GM23338 (cell line): ENCODE data around the gene LIN54. TPM values are rescaled to one million over a fixed set of nuclear protein-coding genes. Genes with fewer than 3 reads are reported as not detected.

Experiments
- ATAC-seq: fragments of 200-7000 bp; cut with Tn5 transposase; 3 replicates; pipeline ENCODE4 v1.9.1; 2020
- DNase-seq: peaks from one replicate; pipeline ENCODE4 v3.0.0-alpha.2; 2015; ENCODE audit warnings: low spot score
- H2AFZ ChIP-seq: fragments of 200-600 bp; sonication (generic); 2 replicates; pipeline ENCODE4 v1.8.0; 2016; ENCODE audit warnings: antibody characterized with exemption, mild to moderate bottlenecking, moderate library complexity
- H3F3A ChIP-seq: fragments of 200-600 bp; sonication (generic); replicated peaks from 2 replicates; pipeline ENCODE4 v1.8.0; 2017; ENCODE audit warnings: antibody characterized with exemption, mixed run types, low read depth
- H3K27ac ChIP-seq: fragments of 200-600 bp; sonication (generic); 2 replicates; pipeline ENCODE4 v1.6.1; 2016; ENCODE audit warnings: low read depth
- H3K27me3 ChIP-seq: fragments of 200-600 bp; sonication (generic); 2 replicates; pipeline ENCODE4 v1.8.0; 2016; ENCODE audit warnings: mild to moderate bottlenecking, mixed run types, moderate library complexity; ENCODE audit not compliant: insufficient read depth
- H3K36me3 ChIP-seq: fragments of 200-600 bp; sonication (generic); 2 replicates; pipeline ENCODE4 v1.8.0; 2016; ENCODE audit warnings: mild to moderate bottlenecking; ENCODE audit not compliant: insufficient read depth
- H3K4me1 ChIP-seq: fragments of 200-600 bp; sonication (generic); 2 replicates; pipeline ENCODE4 v1.8.0; 2016; ENCODE audit warnings: mild to moderate bottlenecking, moderate library complexity; ENCODE audit not compliant: insufficient read depth
- H3K4me2 ChIP-seq: fragments of 200-600 bp; sonication (generic); 2 replicates; pipeline ENCODE4 v1.7.1; 2017; ENCODE audit warnings: mixed run types
- H3K4me3 ChIP-seq: fragments of 200-600 bp; sonication (generic); 2 replicates; pipeline ENCODE4 v1.6.1; 2016; ENCODE audit warnings: mixed run types
- H3K79me2 ChIP-seq: fragments of 200-600 bp; sonication (generic); replicated peaks from 2 replicates; pipeline ENCODE4 v1.8.0; 2017; ENCODE audit warnings: mild to moderate bottlenecking; ENCODE audit not compliant: insufficient read depth
- H3K9me2 ChIP-seq: fragments of 200-600 bp; sonication (generic); 2 replicates; pipeline ENCODE4 v1.8.0; 2017; ENCODE audit not compliant: insufficient read depth
- H4K20me1 ChIP-seq: fragments of 200-600 bp; sonication (generic); replicated peaks from 2 replicates; pipeline ENCODE4 v1.8.0; 2017; ENCODE audit warnings: mild to moderate bottlenecking; ENCODE audit not compliant: insufficient read depth
- H3K27ac Mint-ChIP-seq: 2 replicates; pipeline ENCODE4 v1.8.0; 2020; ENCODE audit warnings: inconsistent platforms, mild to moderate bottlenecking, moderate library complexity, mixed read lengths
- H3K27me3 Mint-ChIP-seq: 3 replicates; pipeline ENCODE4 v1.8.0; 2022; ENCODE audit warnings: low read depth, mild to moderate bottlenecking, moderate library complexity, mixed read lengths, inconsistent platforms; ENCODE audit not compliant: insufficient read depth, poor library complexity
- H3K36me3 Mint-ChIP-seq: 3 replicates; pipeline ENCODE4 v1.8.0; 2021; ENCODE audit warnings: low read depth, mild to moderate bottlenecking, inconsistent platforms, moderate library complexity, mixed read lengths
- H3K4me1 Mint-ChIP-seq: 3 replicates; pipeline ENCODE4 v1.8.0; 2020; ENCODE audit warnings: mild to moderate bottlenecking, inconsistent platforms, mixed read lengths
- H3K4me3 Mint-ChIP-seq: 3 replicates; pipeline ENCODE4 v1.8.0; 2021; ENCODE audit warnings: moderate library complexity, mild to moderate bottlenecking, inconsistent platforms, mixed read lengths
- H3K9me3 Mint-ChIP-seq: 3 replicates; pipeline ENCODE4 v1.8.0; 2020; ENCODE audit warnings: moderate library complexity, mild to moderate bottlenecking, inconsistent platforms, mixed read lengths
- CREB1 ChIP-seq: fragments of 250-450 bp; sonication (Bioruptor Pico); IDR thresholded peaks from 2 replicates; pipeline ENCODE4 v1.5.0; 2020; ENCODE audit warnings: low read depth, mild to moderate bottlenecking, moderate library complexity
- EZH2 ChIP-seq: fragments of 200-600 bp; sonication (generic); IDR thresholded peaks from one replicate; pipeline ENCODE4 v1.8.0; 2017; ENCODE audit warnings: antibody characterized with exemption, mild to moderate bottlenecking, low read depth; ENCODE audit not compliant: unreplicated experiment
- EZH2phosphoT487 ChIP-seq: fragments of 200-600 bp; sonication (generic); IDR thresholded peaks from one replicate; pipeline ENCODE4 v1.8.1; 2018; ENCODE audit warnings: antibody characterized with exemption; ENCODE audit not compliant: unreplicated experiment
- JUNB ChIP-seq: IDR thresholded peaks from one replicate; pipeline ENCODE4 v1.6.1; 2016; ENCODE audit warnings: antibody characterized with exemption; ENCODE audit not compliant: unreplicated experiment
- NANOG ChIP-seq: IDR thresholded peaks from 2 replicates; pipeline ENCODE4 v1.6.1; 2016; ENCODE audit warnings: antibody characterized with exemption, borderline replicate concordance
- POLR2AphosphoS5 ChIP-seq: IDR thresholded peaks from 2 replicates; pipeline ENCODE4 v1.6.1; 2016; ENCODE audit warnings: antibody characterized with exemption, low read depth
- REST ChIP-seq: IDR thresholded peaks from one replicate; pipeline ENCODE4 v1.6.1; 2018; ENCODE audit warnings: antibody characterized with exemption; ENCODE audit not compliant: unreplicated experiment
- STAT1 ChIP-seq: IDR thresholded peaks from one replicate; pipeline ENCODE4 v1.6.1; 2016; ENCODE audit warnings: antibody characterized with exemption; ENCODE audit not compliant: unreplicated experiment
- polyA plus RNA-seq: library from polyadenylated mRNA; unstranded; fragments of >200 nt; fragmentation: Nextera tagmentation; extraction: Ambion mirVana; gene quantifications from 2 replicates; pipeline ENCODE4 v1.2.1, GENCODE V29; 2016
- total RNA-seq: library from RNA; depleted of rRNA; stranded (reverse); fragments of >200 nt; shearing (Covaris generic); gene quantifications from 2 replicates; pipeline ENCODE4 v1.2.3, GENCODE V29; 2014
- TF ChIP-seq, protein P1 (sequence below): fragments of 250-450 bp; sonication (Bioruptor Pico); IDR thresholded peaks from 2 replicates; pipeline ENCODE4 v1.5.0; 2020; ENCODE audit warnings: mild to moderate bottlenecking, moderate library complexity

Gene LIN54
- total and polyA plus RNA-seq, 2 experiments from 2014 or later, result 4.0 to 11.2 TPM

DNA sequence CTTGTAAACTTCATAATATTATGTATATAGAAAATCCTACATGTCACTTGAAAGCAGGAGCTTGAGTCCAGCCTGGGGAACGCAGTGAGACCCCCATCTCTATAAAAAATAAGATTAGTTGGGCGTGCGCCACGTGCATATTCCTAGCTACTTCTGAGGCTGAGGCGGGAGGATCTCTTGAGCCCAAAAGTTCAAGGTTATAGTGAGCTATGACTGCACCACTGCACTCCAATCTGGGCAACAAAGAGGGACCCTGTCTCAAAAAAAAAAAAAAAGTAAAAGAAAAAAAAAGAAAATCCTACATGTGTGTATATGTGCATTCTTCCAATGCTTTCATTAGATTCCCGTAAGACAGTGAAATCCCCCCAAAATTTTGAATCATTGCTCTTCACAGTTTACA lies 121.3 kb downstream of the LIN54 start (continued):
- TF ChIP-seq REST (no peak), NANOG (no peak)

GRCh38 chr4:82886147-82886942 lies 124.3 kb downstream of the LIN54 start:
- no peak for DNase-seq
- Histone ChIP-seq H3K4me1 (peaks cover 12% of the 10 kb centered on the region), H3K4me2 (no peak overlapping the region), H3K27me3 (no peaks in the 10 kb centered on the region), H3K4me3 (no peak overlapping the region), H4K20me1 (peaks cover 25% of the 10 kb centered on the region), H3K9me2 (no peaks in the 10 kb centered on the region), H3K36me3 (no peaks in the 10 kb centered on the region), H2AFZ (no peak overlapping the region), H3K27ac (no peak overlapping the region), H3K79me2 (peaks cover 93% of the 10 kb centered on the region), H3F3A (peaks cover 1% of the 10 kb centered on the region; the same call in 1 of the 2 replicates)
- H3K4me1 Mint-ChIP-seq, result peaks cover 4% of the 10 kb centered on the region; the same call in 2 of the 3 replicates
- H3K9me3 Mint-ChIP-seq, result no peaks in the 10 kb centered on the region
- H3K27ac Mint-ChIP-seq, result no peak overlapping the region
- no peak overlapping the region for H3K4me3 Mint-ChIP-seq
- no peak for TF ChIP-seq EZH2phosphoT487
- no peak for TF ChIP-seq EZH2
- TF ChIP-seq JUNB, result no peak
- TF ChIP-seq CREB1 (CRISPR knock-in tag), result no peak
- no peak for TF ChIP-seq POLR2AphosphoS5
- no peak for TF ChIP-seq NANOG
- no peak for TF ChIP-seq STAT1
- TF ChIP-seq, protein P1, sequence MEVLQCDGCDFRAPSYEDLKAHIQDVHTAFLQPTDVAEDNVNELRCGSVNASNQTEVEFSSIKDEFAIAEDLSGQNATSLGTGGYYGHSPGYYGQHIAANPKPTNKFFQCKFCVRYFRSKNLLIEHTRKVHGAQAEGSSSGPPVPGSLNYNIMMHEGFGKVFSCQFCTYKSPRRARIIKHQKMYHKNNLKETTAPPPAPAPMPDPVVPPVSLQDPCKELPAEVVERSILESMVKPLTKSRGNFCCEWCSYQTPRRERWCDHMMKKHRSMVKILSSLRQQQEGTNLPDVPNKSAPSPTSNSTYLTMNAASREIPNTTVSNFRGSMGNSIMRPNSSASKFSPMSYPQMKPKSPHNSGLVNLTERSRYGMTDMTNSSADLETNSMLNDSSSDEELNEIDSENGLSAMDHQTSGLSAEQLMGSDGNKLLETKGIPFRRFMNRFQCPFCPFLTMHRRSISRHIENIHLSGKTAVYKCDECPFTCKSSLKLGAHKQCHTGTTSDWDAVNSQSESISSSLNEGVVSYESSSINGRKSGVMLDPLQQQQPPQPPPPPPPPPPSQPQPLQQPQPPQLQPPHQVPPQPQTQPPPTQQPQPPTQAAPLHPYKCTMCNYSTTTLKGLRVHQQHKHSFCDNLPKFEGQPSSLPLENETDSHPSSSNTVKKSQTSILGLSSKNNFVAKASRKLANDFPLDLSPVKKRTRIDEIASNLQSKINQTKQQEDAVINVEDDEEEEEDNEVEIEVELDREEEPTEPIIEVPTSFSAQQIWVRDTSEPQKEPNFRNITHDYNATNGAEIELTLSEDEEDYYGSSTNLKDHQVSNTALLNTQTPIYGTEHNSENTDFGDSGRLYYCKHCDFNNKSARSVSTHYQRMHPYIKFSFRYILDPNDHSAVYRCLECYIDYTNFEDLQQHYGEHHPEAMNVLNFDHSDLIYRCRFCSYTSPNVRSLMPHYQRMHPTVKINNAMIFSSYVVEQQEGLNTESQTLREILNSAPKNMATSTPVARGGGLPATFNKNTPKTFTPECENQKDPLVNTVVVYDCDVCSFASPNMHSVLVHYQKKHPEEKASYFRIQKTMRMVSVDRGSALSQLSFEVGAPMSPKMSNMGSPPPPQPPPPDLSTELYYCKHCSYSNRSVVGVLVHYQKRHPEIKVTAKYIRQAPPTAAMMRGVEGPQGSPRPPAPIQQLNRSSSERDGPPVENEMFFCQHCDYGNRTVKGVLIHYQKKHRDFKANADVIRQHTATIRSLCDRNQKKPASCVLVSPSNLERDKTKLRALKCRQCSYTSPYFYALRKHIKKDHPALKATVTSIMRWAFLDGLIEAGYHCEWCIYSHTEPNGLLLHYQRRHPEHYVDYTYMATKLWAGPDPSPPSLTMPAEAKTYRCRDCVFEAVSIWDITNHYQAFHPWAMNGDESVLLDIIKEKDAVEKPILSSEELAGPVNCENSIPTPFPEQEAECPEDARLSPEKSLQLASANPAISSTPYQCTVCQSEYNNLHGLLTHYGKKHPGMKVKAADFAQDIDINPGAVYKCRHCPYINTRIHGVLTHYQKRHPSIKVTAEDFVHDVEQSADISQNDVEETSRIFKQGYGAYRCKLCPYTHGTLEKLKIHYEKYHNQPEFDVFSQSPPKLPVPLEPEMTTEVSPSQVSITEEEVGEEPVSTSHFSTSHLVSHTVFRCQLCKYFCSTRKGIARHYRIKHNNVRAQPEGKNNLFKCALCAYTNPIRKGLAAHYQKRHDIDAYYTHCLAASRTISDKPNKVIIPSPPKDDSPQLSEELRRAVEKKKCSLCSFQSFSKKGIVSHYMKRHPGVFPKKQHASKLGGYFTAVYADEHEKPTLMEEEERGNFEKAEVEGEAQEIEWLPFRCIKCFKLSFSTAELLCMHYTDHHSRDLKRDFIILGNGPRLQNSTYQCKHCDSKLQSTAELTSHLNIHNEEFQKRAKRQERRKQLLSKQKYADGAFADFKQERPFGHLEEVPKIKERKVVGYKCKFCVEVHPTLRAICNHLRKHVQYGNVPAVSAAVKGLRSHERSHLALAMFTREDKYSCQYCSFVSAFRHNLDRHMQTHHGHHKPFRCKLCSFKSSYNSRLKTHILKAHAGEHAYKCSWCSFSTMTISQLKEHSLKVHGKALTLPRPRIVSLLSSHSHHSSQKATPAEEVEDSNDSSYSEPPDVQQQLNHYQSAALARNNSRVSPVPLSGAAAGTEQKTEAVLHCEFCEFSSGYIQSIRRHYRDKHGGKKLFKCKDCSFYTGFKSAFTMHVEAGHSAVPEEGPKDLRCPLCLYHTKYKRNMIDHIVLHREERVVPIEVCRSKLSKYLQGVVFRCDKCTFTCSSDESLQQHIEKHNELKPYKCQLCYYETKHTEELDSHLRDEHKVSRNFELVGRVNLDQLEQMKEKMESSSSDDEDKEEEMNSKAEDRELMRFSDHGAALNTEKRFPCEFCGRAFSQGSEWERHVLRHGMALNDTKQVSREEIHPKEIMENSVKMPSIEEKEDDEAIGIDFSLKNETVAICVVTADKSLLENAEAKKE (CRISPR knock-in tag), result no peak
- TF ChIP-seq REST, result no peak
- no peaks in the 10 kb centered on the region for H3K27me3 Mint-ChIP-seq
- no peak for ATAC-seq
- no peaks in the 10 kb centered on the region for H3K36me3 Mint-ChIP-seq
